Renal cortex interstitium (tissue), 11 donors: ENCODE results near the gene BBS9. TPM values are rescaled to one million over a fixed set of nuclear protein-coding genes. Genes with fewer than 3 reads are reported as not detected.
A peak's percentile ranks its signal among the peaks of the same experiment; 100 is the strongest.

Source experiments
- DNase-seq, 11 donors: peaks; one replicate each; pipeline ENCODE4 v3.0.0-alpha.2; 2013; ENCODE audit warnings: low read depth in 9 of 11, low spot score in 4 of 11; ENCODE audit errors: extremely low read depth in 1 of 11
- polyA plus RNA-seq, 3 donors: library from polyadenylated mRNA; unstranded; fragments of 120-200 nt; gene quantifications; one replicate each; pipeline ENCODE4 v1.2.1, GENCODE V29; 2013; ENCODE audit not compliant: insufficient read length in 3 of 3

The BBS9 gene
- polyA plus RNA-seq, 3 donors, result 15.5 to 17.2 (median 16.9) TPM

GRCh38 chr7:33550363-33550762 is 421.0 kb downstream of the BBS9 start:
- no peak for DNase-seq

DNA sequence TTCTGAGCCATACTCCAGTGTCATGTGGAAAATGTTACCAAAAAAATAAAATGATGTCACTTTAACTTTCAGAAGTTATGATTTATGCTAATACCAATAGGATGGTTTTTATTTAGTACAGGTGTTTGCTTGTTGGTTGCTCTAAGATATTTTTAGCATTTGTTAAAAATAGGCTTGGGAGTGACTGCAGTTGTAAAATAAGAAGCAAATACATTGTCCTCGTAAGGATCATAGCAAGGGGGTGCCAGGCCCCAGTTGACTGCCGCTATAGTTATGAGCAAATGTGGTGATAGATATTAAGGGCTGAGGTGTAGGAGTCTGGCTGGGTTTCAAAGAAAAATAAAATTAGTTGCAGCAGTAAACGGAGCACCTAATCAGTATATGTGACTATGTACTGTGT is 421.6 kb downstream of the BBS9 start:
- no peak for DNase-seq

- DNase-seq, result no peak
Observed at GRCh38 chr7:33554046-33554445, 424.7 kb downstream of the BBS9 start.

- DNase-seq, result no peak
Observed at GRCh38 chr7:33554576-33554975, 425.2 kb downstream of the BBS9 start.

- no peak for DNase-seq
Observed at GRCh38 chr7:33556472-33556871, 427.1 kb downstream of the BBS9 start.

- no peak for DNase-seq
Observed at GRCh38 chr7:33558549-33559323, 429.4 kb downstream of the BBS9 start.

DNA sequence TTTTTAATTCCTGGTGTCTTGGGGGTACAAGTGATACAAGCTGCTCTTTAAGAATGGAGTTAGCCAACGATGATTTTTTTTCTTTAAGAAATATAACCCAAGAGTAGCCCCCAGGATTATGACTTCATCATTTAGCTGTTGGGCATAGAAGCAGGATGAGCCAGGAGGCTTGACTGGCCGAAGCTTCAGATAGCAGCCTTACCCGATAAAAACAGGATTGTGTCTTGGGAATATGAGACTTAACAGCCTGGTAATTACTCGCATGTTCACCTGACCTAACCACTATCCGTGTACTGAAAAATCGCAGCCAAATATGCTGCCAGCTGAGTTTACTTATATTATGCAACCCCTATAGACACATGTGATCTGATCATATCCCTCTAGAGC is 430.0 kb downstream of the BBS9 start:
- DNase-seq, result no peak

- no peak for DNase-seq
Observed at GRCh38 chr7:33562996-33563395, 433.6 kb downstream of the BBS9 start.

GRCh38 chr7:33563651-33564050 is 434.3 kb downstream of the BBS9 start:
- DNase-seq, result no peak

DNA sequence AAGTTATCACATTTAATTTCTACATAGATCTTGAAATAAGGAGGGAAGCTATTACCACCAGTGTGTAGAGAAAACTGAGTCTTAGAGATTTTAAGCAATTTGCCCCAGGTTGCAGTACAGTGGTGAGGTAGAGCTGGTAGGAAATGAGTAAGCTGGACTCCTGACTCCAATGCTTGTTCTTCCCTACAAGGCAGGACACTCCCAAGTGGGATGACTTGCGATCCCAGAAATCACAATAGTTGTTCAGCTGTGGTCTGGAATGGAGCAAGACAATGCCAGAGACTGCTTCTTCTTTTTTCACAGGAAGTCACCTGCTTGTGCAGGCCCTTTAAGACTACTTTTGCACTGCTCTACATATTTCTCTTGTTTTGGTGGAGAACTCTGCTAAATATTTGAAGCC is 448.8 kb downstream of the BBS9 start:
- no peak for DNase-seq

- no peak for DNase-seq
Observed at GRCh38 chr7:33578881-33579672, 449.7 kb downstream of the BBS9 start.

DNA sequence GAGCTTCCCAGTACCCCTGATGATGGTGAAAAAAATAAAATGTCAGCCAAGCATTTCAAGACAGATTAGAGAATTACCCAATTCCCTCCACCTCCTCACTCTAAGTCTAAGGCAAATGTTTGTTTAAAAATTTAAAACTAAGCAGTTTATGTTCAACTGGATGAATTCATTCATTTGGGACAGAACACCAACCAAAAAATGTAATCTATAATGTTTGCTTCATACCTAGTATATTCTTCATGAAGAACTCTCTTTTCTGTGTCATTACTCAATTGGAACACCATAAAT is 450.3 kb downstream of the BBS9 start:
- no peak for DNase-seq

DNA sequence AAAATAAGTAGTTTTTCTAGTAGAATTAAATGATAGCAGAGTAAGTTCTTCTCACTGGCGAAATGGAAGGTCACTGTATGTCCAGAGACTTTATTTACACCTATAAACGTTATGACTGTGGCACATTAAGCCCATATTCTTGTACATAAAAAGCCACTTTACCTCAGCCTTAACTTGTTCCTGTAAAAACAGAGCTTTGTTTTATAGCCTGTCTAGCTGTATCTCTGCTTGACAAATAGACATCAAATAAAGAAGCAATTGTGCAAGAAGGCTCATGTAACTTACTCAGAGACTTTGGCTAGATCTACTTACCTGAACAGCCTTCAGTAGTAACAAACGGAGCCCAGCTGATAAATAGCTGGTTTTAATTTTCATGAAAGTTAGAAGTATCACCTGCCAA is 451.9 kb downstream of the BBS9 start:
- DNase-seq, result no peak

GRCh38 chr7:33582104-33582503 is 452.7 kb downstream of the BBS9 start:
- DNase-seq, result no peak

DNA sequence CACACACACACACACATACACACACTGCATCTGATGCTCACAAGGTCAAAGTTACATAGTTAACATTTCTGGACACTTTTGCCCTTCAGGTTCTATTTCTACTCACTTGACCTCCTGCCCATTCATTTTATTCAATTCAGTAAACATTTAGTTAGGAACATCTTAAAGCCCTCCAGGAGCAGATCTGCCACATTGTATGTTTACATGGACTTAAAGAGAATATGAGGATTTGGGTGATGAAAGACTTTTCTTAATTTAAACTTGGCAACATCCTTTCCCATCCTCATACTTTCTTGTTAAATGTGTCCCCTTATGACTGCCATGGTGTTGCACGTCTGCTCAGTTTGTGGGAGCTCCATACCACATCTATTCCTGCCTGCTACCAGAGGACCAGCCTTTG is 453.2 kb downstream of the BBS9 start:
- DNase-seq, result no peak

DNA sequence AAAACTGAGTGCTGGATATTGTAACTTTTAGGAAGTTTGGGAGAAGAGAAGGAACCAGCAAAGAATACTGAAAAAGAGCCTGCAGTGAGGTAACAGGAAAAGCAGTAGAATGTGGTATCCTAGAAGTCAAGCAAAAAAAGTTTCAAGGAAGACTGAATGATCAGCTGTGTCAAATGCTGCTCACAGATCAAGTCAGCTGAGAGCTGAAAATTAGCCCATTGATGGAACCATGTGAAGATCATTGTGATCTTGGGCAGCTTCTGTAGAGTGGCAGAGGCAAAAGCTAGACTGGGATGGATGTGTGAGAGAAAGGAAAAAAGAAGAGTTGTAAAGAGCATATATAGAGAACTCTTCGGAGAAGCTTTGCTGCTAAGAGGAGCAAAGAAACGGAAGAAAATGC is 460.5 kb downstream of the BBS9 start:
- DNase-seq, result no peak

- DNase-seq, result no peak
Observed at GRCh38 chr7:33590916-33591315, 461.6 kb downstream of the BBS9 start.

DNA sequence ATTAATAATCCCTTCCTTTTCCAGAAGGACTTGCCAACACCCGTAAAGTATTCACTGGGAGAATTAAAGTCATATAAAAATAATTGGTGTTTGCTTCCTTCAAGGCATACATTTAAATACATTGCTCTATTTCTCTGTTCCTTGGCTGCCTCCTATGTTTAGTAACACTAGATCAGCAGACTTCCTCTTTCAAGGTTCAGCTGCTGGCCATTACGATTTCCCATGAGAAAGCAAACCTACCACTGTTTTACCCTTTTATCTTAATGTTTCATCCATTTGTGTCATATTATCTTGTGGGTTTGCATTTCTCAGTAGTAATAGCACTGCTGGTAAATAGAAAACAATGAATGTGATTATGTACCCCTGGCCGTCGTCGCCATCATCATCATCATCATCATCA is 462.1 kb downstream of the BBS9 start:
- DNase-seq, result peak in 1 of 11 donors; percentile 10

GRCh38 chr7:33592718-33593117 is 463.4 kb downstream of the BBS9 start:
- DNase-seq, result no peak

DNA sequence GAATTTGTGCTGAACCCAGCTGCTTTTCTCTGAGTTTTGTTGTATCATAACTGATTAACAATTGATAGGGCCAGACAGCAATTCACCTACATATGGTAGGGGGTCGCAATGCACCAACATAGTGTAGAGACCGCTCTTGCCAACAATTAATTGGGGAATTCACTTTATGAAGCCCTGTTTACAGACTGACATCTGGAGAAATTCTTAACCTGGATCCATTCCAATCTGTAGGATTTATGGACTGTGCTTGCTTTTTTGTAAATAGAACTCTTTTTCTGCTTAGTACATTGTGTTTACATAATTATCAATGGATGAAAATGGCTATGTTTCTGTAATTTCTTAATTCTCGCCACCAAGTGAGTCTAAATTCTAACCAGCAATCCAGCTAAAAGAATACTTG is 464.2 kb downstream of the BBS9 start:
- DNase-seq, result no peak

DNA sequence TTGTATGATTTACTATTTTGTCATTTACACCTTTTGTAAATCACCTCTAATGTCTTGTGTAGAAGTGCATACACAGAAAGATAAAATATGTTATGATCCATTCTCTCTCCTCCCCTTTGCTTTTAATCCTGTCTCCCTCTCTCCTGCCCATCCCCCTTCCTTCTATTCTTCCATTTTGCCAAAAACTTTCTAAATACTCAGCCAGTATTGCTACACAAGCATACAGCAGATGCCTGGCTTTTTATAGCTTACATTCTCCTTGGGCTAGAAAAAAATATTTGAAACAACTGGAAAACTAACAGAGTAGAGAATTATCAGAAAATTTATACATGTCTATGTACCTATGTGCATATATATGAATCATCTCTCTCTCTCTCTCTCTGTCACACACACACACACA is 467.3 kb downstream of the BBS9 start:
- DNase-seq, result no peak
